NCI-H82 treated with DMSO at 0.1 percent for 48 hours (cell line): Measurements from ENCODE around the gene LAMA3.

Source experiments
- DNase-seq: peaks from one replicate; lab custom pipeline; 2025; ENCODE audit not compliant: unreplicated experiment; lab: John Stamatoyannopoulos, UW

Gene LAMA3

GRCh38 chr18:23845988-23846630 lies 156.9 kb downstream of the LAMA3 start:
- no peak for DNase-seq

- DNase-seq = no peak
These were observed 158.2 kb downstream of the LAMA3 start for GRCh38 chr18:23847321-23847986.

DNA sequence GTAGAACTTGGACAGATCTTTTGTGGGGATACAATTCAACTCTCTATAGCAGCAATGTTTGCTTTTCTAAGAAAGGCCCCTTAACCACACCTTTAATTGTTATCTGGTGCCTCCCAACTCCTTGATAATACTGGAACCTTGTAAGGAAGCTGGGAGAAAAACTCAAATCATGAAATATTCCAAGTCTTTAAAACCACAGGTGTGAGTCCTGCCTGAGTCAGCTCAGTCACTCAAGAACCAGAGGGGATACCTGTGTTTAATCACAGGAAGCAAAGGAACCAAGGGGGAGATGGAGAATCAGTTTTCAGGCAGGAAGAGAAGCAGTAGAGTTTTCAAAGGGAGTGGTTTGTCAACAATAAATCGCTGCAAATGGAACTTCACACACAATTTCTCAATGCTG lies 159.9 kb downstream of the LAMA3 start:
- DNase-seq = no peak

GRCh38 chr18:23850215-23850614 lies 161.0 kb downstream of the LAMA3 start:
- no peak for DNase-seq

- DNase-seq = no peak
These were observed 162.3 kb downstream of the LAMA3 start for GRCh38 chr18:23851470-23852002.

DNA sequence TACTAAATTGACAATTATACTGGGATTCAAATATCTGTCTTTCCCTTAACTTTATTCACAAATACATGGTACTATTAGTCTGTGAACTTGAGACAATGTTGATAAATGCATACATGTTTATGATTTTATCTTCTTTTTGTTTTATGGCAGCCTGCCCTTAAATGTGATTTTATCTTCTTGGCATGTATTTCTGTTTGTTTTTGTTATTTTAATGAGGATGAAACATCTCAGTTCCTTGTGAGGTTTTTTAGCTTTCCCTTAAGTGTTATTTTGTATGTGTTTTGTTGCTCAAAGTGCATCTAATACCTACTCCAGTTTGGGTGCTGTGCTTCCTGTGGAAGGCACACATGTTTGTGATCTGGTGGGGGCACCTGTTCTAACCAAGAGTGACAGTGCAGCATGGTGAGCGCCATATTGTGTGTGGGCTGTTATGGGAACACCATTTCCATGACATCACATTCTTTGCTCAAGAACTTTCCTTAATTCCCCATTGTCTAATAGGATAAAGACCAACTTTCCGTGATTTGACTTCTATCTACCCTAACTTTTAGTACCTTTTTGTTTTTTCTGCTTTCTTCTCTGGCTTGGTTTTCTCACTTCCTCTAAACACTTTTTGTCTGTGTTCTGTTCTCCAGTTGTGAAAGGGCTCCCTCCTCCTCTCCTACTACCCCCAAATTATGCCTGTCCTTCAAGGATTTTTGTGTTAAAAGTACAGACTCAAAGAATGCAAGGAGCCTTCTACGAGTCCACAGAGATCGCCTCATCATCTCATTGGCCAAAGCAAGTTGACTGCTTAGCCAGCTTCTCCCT lies 163.2 kb downstream of the LAMA3 start:
- DNase-seq = no peak

DNA sequence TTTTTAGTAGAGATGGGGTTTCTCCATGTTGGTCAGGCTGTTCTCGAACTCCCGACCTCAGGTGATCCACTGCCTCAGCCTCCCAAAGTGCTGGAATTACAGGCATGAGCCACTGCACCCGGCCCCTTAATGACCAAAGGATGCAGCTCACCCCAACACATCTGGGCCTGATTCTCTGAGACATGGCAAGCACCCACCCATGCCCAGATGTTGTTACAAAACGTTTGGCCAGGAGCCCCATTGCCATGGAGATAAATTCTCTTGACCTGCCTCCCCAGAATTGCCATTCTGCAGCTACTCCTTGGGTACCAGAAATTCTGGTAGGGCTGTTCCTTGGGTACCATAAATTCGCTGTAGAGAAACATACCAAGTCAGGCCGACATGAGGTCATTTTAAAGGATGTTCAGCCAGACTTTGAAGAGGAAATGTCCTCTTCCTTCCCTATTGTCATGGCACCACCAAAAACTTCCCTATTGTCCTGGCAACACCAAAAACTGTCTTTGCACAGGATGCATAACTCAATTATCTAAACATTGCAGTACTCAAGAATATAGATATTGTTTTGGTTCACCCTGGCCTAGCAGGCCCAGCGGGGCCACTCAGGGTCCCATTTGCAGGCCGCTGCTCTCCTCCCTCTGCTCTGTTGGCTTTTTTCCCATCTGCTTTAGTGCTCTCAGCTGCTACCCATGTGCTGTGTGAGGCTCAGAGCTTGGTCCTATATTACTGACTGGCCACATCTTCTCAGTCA lies 164.4 kb downstream of the LAMA3 start:
- no peak for DNase-seq

- DNase-seq = no peak
These were observed 166.5 kb downstream of the LAMA3 start for GRCh38 chr18:23855721-23856120.

GRCh38 chr18:23856466-23857163 lies 167.4 kb downstream of the LAMA3 start:
- DNase-seq = no peak

GRCh38 chr18:23857164-23857552 lies 167.9 kb downstream of the LAMA3 start:
- no peak for DNase-seq

DNA sequence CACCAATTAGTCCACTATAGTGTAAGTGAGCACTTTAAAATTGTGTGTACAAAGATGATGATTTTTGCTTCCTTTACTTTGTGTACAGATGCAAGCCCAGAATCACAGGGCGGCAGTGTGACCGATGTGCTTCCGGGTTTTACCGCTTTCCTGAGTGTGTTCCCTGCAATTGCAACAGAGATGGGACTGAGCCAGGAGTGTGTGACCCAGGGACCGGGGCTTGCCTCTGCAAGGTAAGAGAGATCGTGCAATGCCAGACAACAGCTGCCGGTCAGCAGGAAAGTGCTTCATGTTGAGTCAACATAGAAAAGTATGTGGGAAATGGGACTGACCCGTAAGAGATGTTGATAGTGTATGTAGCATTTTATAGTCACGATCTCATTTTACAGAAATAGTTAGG lies 168.5 kb downstream of the LAMA3 start:
- no peak for DNase-seq

GRCh38 chr18:23859466-23860336 lies 170.4 kb downstream of the LAMA3 start:
- DNase-seq = no peak

- no peak for DNase-seq
These were observed 172.1 kb downstream of the LAMA3 start for GRCh38 chr18:23861326-23861725.

- no peak for DNase-seq
These were observed 172.7 kb downstream of the LAMA3 start for GRCh38 chr18:23861805-23862470.

- no peak for DNase-seq
These were observed 175.4 kb downstream of the LAMA3 start for GRCh38 chr18:23864624-23865023.

DNA sequence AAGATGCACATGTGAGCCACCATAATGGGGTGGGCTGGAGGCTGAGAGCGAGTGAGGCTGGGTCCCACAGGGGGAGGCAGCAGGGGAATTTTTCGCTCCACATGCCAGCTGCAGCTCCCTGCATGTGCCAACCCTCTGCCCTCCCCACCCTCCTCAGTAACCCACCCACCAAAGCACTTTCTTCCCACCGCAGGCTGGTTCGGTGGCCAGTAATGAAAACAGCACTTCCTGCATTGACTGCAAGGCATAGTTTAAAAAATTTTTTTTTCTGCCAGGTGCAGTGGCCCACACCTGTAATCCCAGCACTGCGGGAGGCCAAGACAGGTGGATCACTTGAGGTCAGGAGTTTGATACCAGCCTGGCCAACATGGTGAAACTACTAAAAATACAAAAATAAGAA lies 177.8 kb downstream of the LAMA3 start:
- DNase-seq = no peak

DNA sequence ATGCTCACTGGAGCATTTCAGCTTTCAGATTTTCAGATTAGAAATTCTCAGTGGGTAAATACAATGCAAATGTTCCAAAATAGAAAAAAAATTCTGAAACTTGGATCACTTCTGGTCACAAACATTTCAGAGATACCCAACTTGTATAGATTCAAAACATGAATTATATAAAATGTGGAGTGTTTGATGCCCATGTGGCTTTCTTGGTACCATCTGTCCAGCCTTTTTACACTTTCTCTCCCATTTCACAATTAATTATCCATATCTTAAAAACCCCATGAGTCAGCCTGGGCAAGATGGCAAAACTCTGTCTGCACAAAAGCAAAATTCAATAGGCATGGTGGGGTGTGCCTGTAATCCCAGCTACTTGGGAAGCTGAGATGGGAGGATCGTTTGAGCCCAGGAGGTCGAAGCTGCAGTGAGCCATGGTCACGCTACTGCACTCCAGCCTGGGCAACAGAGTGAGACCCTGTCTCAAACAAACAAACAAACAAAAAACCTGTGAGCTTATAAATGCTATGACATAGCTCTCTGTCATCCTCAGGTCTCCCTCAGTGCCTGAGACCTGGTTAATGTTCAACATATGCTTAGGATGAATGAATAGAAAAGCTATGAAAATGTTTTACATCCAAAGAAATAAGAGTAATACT lies 179.0 kb downstream of the LAMA3 start:
- DNase-seq = no peak

- DNase-seq = no peak
These were observed 181.6 kb downstream of the LAMA3 start for GRCh38 chr18:23870676-23871380.
